Measurements from ENCODE around the gene SLC6A3.
A peak's percentile ranks its signal among the peaks of the same experiment; 100 is the strongest.
"Not testable (repeated sequence)": the region's sequence is repeated elsewhere in the genome, so short reads cannot be mapped to it uniquely, and the experiment has no call there.

Gene SLC6A3

GRCh38 chr5:1363581-1363980 lies 81.7 kb downstream of the SLC6A3 start:
- no peak for DNase-seq (ENCODE audit: low read depth in 1 of 2, low spot score in 1 of 2)
- TF ChIP-seq POLR2AphosphoS5 (IDR thresholded peaks at IDR 0.05; ENCODE audit: low read depth), result no peak
- TF ChIP-seq SPI1 (IDR thresholded peaks at IDR 0.05; ENCODE audit: borderline replicate concordance, low read depth), result no peak
- Histone ChIP-seq H3K27me3 (ENCODE audit: insufficient read depth, poor library complexity, severe bottlenecking) (peaks cover 10% of the 10 kb centered on the region), H3K27ac (replicated peaks) (no peak overlapping the region), H3K4me3 (replicated peaks; ENCODE audit: insufficient read depth, low read length) (no peak overlapping the region)

- TF ChIP-seq SPI1 (IDR thresholded peaks at IDR 0.05; ENCODE audit: borderline replicate concordance, low read depth), result no peak
- no peak for TF ChIP-seq POLR2AphosphoS5 (IDR thresholded peaks at IDR 0.05; ENCODE audit: low read depth)
- TF ChIP-seq CTCF (IDR thresholded peaks at IDR 0.05; ENCODE audit: insufficient read depth, low read length), result no peak
- no peak for TF ChIP-seq REST (IDR thresholded peaks at IDR 0.05; ENCODE audit: insufficient replicate concordance, low read depth)
- no peak for TF ChIP-seq GABPA (IDR thresholded peaks at IDR 0.05; ENCODE audit: low read depth)
- Histone ChIP-seq H3K4me3 (replicated peaks; ENCODE audit: insufficient read depth, low read length) (no peak overlapping the region), H3K27ac (replicated peaks) (no peak overlapping the region), H3K27me3 (ENCODE audit: insufficient read depth, poor library complexity, severe bottlenecking) (peaks cover 10% of the 10 kb centered on the region)
- no peak for DNase-seq (ENCODE audit: low read depth in 1 of 2, low spot score in 1 of 2)
Measured at GRCh38 chr5:1363160-1363559, 82.1 kb downstream of the SLC6A3 start.

- TF ChIP-seq CTCF (IDR thresholded peaks at IDR 0.05; ENCODE audit: insufficient read depth, low read length) (no peak), REST (IDR thresholded peaks at IDR 0.05; ENCODE audit: insufficient replicate concordance, low read depth) (no peak), POLR2AphosphoS5 (IDR thresholded peaks at IDR 0.05; ENCODE audit: low read depth) (no peak), GABPA (IDR thresholded peaks at IDR 0.05; ENCODE audit: low read depth) (no peak), SPI1 (IDR thresholded peaks at IDR 0.05; ENCODE audit: borderline replicate concordance, low read depth) (no peak)
- Histone ChIP-seq H3K27me3 (ENCODE audit: insufficient read depth, poor library complexity, severe bottlenecking) (peaks cover 10% of the 10 kb centered on the region), H3K27ac (replicated peaks) (no peak overlapping the region), H3K4me3 (replicated peaks; ENCODE audit: insufficient read depth, low read length) (no peak overlapping the region)
- DNase-seq (ENCODE audit: low read depth in 1 of 2, low spot score in 1 of 2), result no peak
Measured at GRCh38 chr5:1362242-1363015, 82.8 kb downstream of the SLC6A3 start.

GRCh38 chr5:1360861-1361260 lies 84.4 kb downstream of the SLC6A3 start:
- peaks cover 11% of the 10 kb centered on the region for H3K27me3 ChIP-seq (ENCODE audit: insufficient read depth, poor library complexity, severe bottlenecking)
- no peak overlapping the region for H3K27ac ChIP-seq (replicated peaks)
- no peak for DNase-seq (ENCODE audit: low read depth in 1 of 2, low spot score in 1 of 2)
- TF ChIP-seq CTCF (IDR thresholded peaks at IDR 0.05; ENCODE audit: insufficient read depth, low read length), result no peak
- TF ChIP-seq REST (IDR thresholded peaks at IDR 0.05; ENCODE audit: insufficient replicate concordance, low read depth), result no peak
- no peak for TF ChIP-seq POLR2AphosphoS5 (IDR thresholded peaks at IDR 0.05; ENCODE audit: low read depth)
- no peak for TF ChIP-seq GABPA (IDR thresholded peaks at IDR 0.05; ENCODE audit: low read depth)
- TF ChIP-seq SPI1 (IDR thresholded peaks at IDR 0.05; ENCODE audit: borderline replicate concordance, low read depth), result no peak
- no peak overlapping the region for H3K4me3 ChIP-seq (replicated peaks; ENCODE audit: insufficient read depth, low read length)

GRCh38 chr5:1360367-1360766 lies 84.9 kb downstream of the SLC6A3 start:
- DNase-seq (ENCODE audit: low read depth in 1 of 2, low spot score in 1 of 2), result peak in 1 of 2 experiments; percentile 83
- H3K27me3 ChIP-seq (ENCODE audit: insufficient read depth, poor library complexity, severe bottlenecking), result peaks cover 11% of the 10 kb centered on the region
- H3K27ac ChIP-seq (replicated peaks); H3K4me3 ChIP-seq (replicated peaks; ENCODE audit: insufficient read depth, low read length): not testable (repeated sequence)
